IMR-90 (cell line): ENCODE measurements around the gene CAMP. TPM values are rescaled to one million over a fixed set of nuclear protein-coding genes. Genes with fewer than 3 reads are reported as not detected.

Experiments
- ATAC-seq: fragments of 200-7000 bp; cut with Tn5 transposase; 2 replicates; pipeline ENCODE4 v1.9.1; 2020; ENCODE audit warnings: low read depth, mild to moderate bottlenecking, moderate library complexity
- BruUV-seq: library from RNA; stranded (reverse); fragments of 400-500 nt; replicated peaks from 2 replicates; lab custom pipeline; 2021; lab: Mats Ljungman, UMichigan
- CTCF ChIA-PET: fragments of 300-600 bp; formaldehyde crosslinking; extraction: SDS; loops from one replicate; lab custom pipeline; 2021; ENCODE audit warnings: antibody characterized with exemption; lab: Yijun Ruan, JAX
- POLR2A ChIA-PET: fragments of 300-600 bp; sonication (Branson Sonifier 250); formaldehyde crosslinking; loops from one replicate; lab custom pipeline; 2022; ENCODE audit warnings: antibody characterized with exemption; ENCODE audit not compliant: unreplicated experiment; lab: Charles Lee
- DNase-seq: peaks from one replicate; pipeline ENCODE4 v3.0.0; 2013
- H2AFZ ChIP-seq: replicated peaks from 2 replicates; pipeline ENCODE3; 2013; ENCODE audit warnings: low read length, mild to moderate bottlenecking; ENCODE audit not compliant: poor library complexity
- H2AK5ac ChIP-seq: 2 replicates; pipeline ENCODE4 v1.6.1; 2013; ENCODE audit warnings: low read depth, low read length, inconsistent platforms
- H2AK9ac ChIP-seq: replicated peaks from 2 replicates; pipeline ENCODE3; 2013; ENCODE audit warnings: mild to moderate bottlenecking, low read depth, low read length, moderate library complexity; ENCODE audit not compliant: poor library complexity
- H2BK120ac ChIP-seq: 2 replicates; pipeline ENCODE4 v1.6.1; 2013; ENCODE audit warnings: low read depth, low read length, inconsistent platforms
- H2BK15ac ChIP-seq: 3 replicates; pipeline ENCODE4 v1.6.1; 2013; ENCODE audit warnings: low read depth, low read length, inconsistent platforms
- H2BK20ac ChIP-seq: 2 replicates; pipeline ENCODE4 v1.6.1; 2013; ENCODE audit warnings: low read depth, mild to moderate bottlenecking, inconsistent platforms, low read length, moderate library complexity
- H2BK5ac ChIP-seq: 2 replicates; pipeline ENCODE4 v1.6.1; 2013; ENCODE audit warnings: mild to moderate bottlenecking, low read depth, low read length, inconsistent platforms; ENCODE audit not compliant: poor library complexity, severe bottlenecking
- H3K14ac ChIP-seq: replicated peaks from 2 replicates; pipeline ENCODE4 v1.6.1; 2013; ENCODE audit warnings: low read depth, low read length, inconsistent platforms
- H3K18ac ChIP-seq: 2 replicates; pipeline ENCODE4 v1.6.1; 2013; ENCODE audit warnings: low read depth, low read length, control low read depth
- H3K23ac ChIP-seq: 2 replicates; pipeline ENCODE4 v1.6.1; 2013; ENCODE audit warnings: low read depth, low read length, inconsistent platforms
- H3K27ac ChIP-seq: 2 replicates; pipeline ENCODE4 v1.5.1; 2013; ENCODE audit warnings: mild to moderate bottlenecking, control low read depth, low read length; ENCODE audit not compliant: insufficient read depth
- H3K27me3 ChIP-seq: 2 replicates; pipeline ENCODE4 v1.6.1; 2013; ENCODE audit warnings: low read length; ENCODE audit not compliant: control insufficient read depth, insufficient read depth
- H3K36me3 ChIP-seq: 2 replicates; pipeline ENCODE4 v1.6.1; 2013; ENCODE audit warnings: low read length, mixed read lengths; ENCODE audit not compliant: control insufficient read depth, insufficient read depth
- H3K4ac ChIP-seq: 2 replicates; pipeline ENCODE4 v1.6.1; 2013; ENCODE audit warnings: low read depth, low read length, inconsistent platforms
- H3K4me1 ChIP-seq: 2 replicates; pipeline ENCODE4 v1.6.1; 2013; ENCODE audit warnings: low read length, mixed read lengths; ENCODE audit not compliant: control insufficient read depth, insufficient read depth
- H3K4me2 ChIP-seq: 2 replicates; pipeline ENCODE4 v1.6.1; 2013; ENCODE audit warnings: low read depth, mild to moderate bottlenecking, control low read depth, low read length, moderate library complexity
- H3K4me3 ChIP-seq: 2 replicates; pipeline ENCODE4 v1.5.1; 2013; ENCODE audit warnings: low read depth, mild to moderate bottlenecking, control low read depth, low read length, moderate library complexity; ENCODE audit not compliant: insufficient read depth
- H3K56ac ChIP-seq: 2 replicates; pipeline ENCODE4 v1.6.1; 2013; ENCODE audit warnings: low read length, inconsistent platforms; ENCODE audit not compliant: insufficient read depth; ENCODE audit errors: extremely low read depth
- H3K79me1 ChIP-seq, 2 experiments: 2 replicates each; pipeline ENCODE4 v1.6.1; 2013; ENCODE audit warnings: low read length in 2 of 2, inconsistent platforms in 1 of 2, low read depth in 1 of 2
- H3K9ac ChIP-seq: 2 replicates; pipeline ENCODE4 v1.6.1; 2013; ENCODE audit warnings: low read depth, low read length, control low read depth
- H3K9me1 ChIP-seq: 2 replicates; pipeline ENCODE4 v1.6.1; 2013; ENCODE audit warnings: low read length, inconsistent platforms; ENCODE audit not compliant: insufficient read depth
- H3K9me3 ChIP-seq: 2 replicates; pipeline ENCODE4 v1.6.1; 2013; ENCODE audit warnings: low read length; ENCODE audit not compliant: control insufficient read depth, insufficient read depth
- H4K20me1 ChIP-seq: 2 replicates; pipeline ENCODE4 v1.6.1; 2013; ENCODE audit warnings: low read length, inconsistent platforms; ENCODE audit not compliant: insufficient read depth
- H4K5ac ChIP-seq: 2 replicates; pipeline ENCODE4 v1.6.1; 2013; ENCODE audit warnings: mild to moderate bottlenecking, low read depth, low read length, control low read depth
- H4K8ac ChIP-seq, 2 experiments: 2 replicates each; pipeline ENCODE4 v1.6.1; 2013; ENCODE audit warnings: low read depth in 2 of 2, low read length in 2 of 2, control low read depth in 1 of 2, inconsistent platforms in 1 of 2
- H4K91ac ChIP-seq: 2 replicates; pipeline ENCODE4 v1.6.1; 2013; ENCODE audit warnings: low read depth, low read length, inconsistent platforms; ENCODE audit not compliant: insufficient read depth
- BHLHE40 ChIP-seq: fragments of 150-350 bp; IDR thresholded peaks from 2 replicates; pipeline ENCODE4 v1.6.1; 2016; ENCODE audit warnings: mild to moderate bottlenecking, low read depth, low read length
- CEBPB ChIP-seq: IDR thresholded peaks from 2 replicates; pipeline ENCODE4 v1.6.1; 2012; ENCODE audit warnings: low read depth, low read length, improper control_type of control experiment
- CHD1 ChIP-seq: IDR thresholded peaks from 2 replicates; pipeline ENCODE4 v1.6.1; 2012; ENCODE audit warnings: low read depth, low read length, improper control_type of control experiment
- FOS ChIP-seq: fragments of 150-350 bp; IDR thresholded peaks from 2 replicates; pipeline ENCODE4 v1.6.1; 2016; ENCODE audit warnings: low read depth, low read length
- MAFK ChIP-seq: IDR thresholded peaks from 2 replicates; pipeline ENCODE4 v1.6.1; 2012; ENCODE audit warnings: low read depth, low read length, improper control_type of control experiment
- MAZ ChIP-seq: IDR thresholded peaks from 2 replicates; pipeline ENCODE4 v1.6.1; 2012; ENCODE audit warnings: low read depth, mild to moderate bottlenecking, low read length, improper control_type of control experiment, moderate library complexity, borderline replicate concordance
- MXI1 ChIP-seq: IDR thresholded peaks from 2 replicates; pipeline ENCODE4 v1.6.1; 2012; ENCODE audit warnings: low read depth, mild to moderate bottlenecking, low read length, moderate library complexity, borderline replicate concordance
- NFE2L2 ChIP-seq: fragments of 150-350 bp; IDR thresholded peaks from 2 replicates; pipeline ENCODE4 v1.6.1; 2016; ENCODE audit warnings: low read depth, mild to moderate bottlenecking, low read length
- POLR2A ChIP-seq: IDR thresholded peaks from 2 replicates; pipeline ENCODE4 v1.6.1; 2012; ENCODE audit warnings: mild to moderate bottlenecking, low read depth, low read length
- RAD21 ChIP-seq: IDR thresholded peaks from 2 replicates; pipeline ENCODE4 v1.6.1; 2012; ENCODE audit warnings: low read length, improper control_type of control experiment
- RCOR1 ChIP-seq: IDR thresholded peaks from 2 replicates; pipeline ENCODE4 v1.6.1; 2012; ENCODE audit warnings: mild to moderate bottlenecking, low read length, improper control_type of control experiment; ENCODE audit not compliant: insufficient replicate concordance
- RFX5 ChIP-seq: IDR thresholded peaks from 2 replicates; pipeline ENCODE4 v1.8.0; 2012; ENCODE audit warnings: low read depth, mild to moderate bottlenecking, low read length, moderate library complexity
- SMC3 ChIP-seq: fragments of 150-350 bp; IDR thresholded peaks from 2 replicates; pipeline ENCODE4 v1.6.1; 2016; ENCODE audit warnings: low read depth, mild to moderate bottlenecking, antibody characterized with exemption, low read length, moderate library complexity
- WGBS, 2 experiments: methylation state at CpG; one replicate each; pipeline versions ENCODE4 v1.1.5 to v1.1.7; 2013; ENCODE audit warnings: missing lambda C conversion rate in 2 of 2; ENCODE audit not compliant: insufficient read length in 1 of 2; ENCODE audit errors: extremely low coverage in 2 of 2; 5-methylcytosine and 5-hydroxymethylcytosine counted together
- dilution Hi-C: fragments of 300-500 bp; cut with HindIII; formaldehyde crosslinking; loops from one replicate; pipeline ENCODE4 v1.14.3; 2018; ENCODE audit warnings: low sequenced_read_pairs; ENCODE audit not compliant: unreplicated experiment
- in situ Hi-C: fragments of 300-500 bp; cut with MboI; formaldehyde crosslinking; loops from 3 replicates; pipeline ENCODE4 v1.14.3; 2019; ENCODE audit warnings: low sequenced_read_pairs, inconsistent platforms, mixed read lengths
- intact Hi-C: fragments of 100-400 bp; cut with micrococcal nuclease; formaldehyde crosslinking; loops from 2 replicates; pipeline ENCODE4 v1.10.0; 2022
- polyA plus RNA-seq, 3 experiments: library from polyadenylated mRNA; depleted of rRNA; stranded (reverse); fragments of >200 nt; gene quantifications; 2 replicates each; pipeline ENCODE4 v1.2.3, GENCODE V29; 2012; ENCODE audit warnings: low replicate concordance in 1 of 3
- total RNA-seq: library from RNA; depleted of rRNA; stranded (reverse); fragments of >200 nt; gene quantifications from 2 replicates; pipeline ENCODE4 v1.2.3, GENCODE V29; 2012
- TF ChIP-seq, protein P1 (sequence below): conservative IDR thresholded peaks from 2 replicates; pipeline ENCODE4 v1.5.1; 2012; ENCODE audit warnings: mild to moderate bottlenecking, low read depth, low read length, improper control_type of control experiment
- TF ChIP-seq, protein P2 (sequence below): fragments of 150-350 bp; IDR thresholded peaks from 2 replicates; pipeline ENCODE4 v1.6.1; 2016; ENCODE audit warnings: low read depth, mild to moderate bottlenecking, low read length, moderate library complexity, borderline replicate concordance
- TF ChIP-seq, protein P3 (sequence below): fragments of 150-350 bp; IDR thresholded peaks from 2 replicates; pipeline ENCODE4 v1.6.1; 2017; ENCODE audit warnings: mild to moderate bottlenecking, antibody characterized with exemption, low read length, low read depth

CAMP gene
- total and polyA plus RNA-seq, 2 of the 4 experiments (the other 2 are of a cell fraction), result not detected

- ChIA-PET CTCF (no interaction called here), POLR2A (no interaction called here)
- H3K23ac ChIP-seq, result no peak overlapping the region
- DNase-seq (no peak), ATAC-seq (no peak)
- no peak overlapping the region for H2AK5ac ChIP-seq
- TF ChIP-seq NFE2L2, result no peak
- no peak for TF ChIP-seq RFX5
- no peak for TF ChIP-seq MXI1
- TF ChIP-seq MAFK, result no peak
- TF ChIP-seq CEBPB, result no peak
- TF ChIP-seq, protein P1, sequence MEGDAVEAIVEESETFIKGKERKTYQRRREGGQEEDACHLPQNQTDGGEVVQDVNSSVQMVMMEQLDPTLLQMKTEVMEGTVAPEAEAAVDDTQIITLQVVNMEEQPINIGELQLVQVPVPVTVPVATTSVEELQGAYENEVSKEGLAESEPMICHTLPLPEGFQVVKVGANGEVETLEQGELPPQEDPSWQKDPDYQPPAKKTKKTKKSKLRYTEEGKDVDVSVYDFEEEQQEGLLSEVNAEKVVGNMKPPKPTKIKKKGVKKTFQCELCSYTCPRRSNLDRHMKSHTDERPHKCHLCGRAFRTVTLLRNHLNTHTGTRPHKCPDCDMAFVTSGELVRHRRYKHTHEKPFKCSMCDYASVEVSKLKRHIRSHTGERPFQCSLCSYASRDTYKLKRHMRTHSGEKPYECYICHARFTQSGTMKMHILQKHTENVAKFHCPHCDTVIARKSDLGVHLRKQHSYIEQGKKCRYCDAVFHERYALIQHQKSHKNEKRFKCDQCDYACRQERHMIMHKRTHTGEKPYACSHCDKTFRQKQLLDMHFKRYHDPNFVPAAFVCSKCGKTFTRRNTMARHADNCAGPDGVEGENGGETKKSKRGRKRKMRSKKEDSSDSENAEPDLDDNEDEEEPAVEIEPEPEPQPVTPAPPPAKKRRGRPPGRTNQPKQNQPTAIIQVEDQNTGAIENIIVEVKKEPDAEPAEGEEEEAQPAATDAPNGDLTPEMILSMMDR, result no peak
- TF ChIP-seq, protein P2, sequence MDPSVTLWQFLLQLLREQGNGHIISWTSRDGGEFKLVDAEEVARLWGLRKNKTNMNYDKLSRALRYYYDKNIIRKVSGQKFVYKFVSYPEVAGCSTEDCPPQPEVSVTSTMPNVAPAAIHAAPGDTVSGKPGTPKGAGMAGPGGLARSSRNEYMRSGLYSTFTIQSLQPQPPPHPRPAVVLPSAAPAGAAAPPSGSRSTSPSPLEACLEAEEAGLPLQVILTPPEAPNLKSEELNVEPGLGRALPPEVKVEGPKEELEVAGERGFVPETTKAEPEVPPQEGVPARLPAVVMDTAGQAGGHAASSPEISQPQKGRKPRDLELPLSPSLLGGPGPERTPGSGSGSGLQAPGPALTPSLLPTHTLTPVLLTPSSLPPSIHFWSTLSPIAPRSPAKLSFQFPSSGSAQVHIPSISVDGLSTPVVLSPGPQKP, result no peak
- no peak for TF ChIP-seq RAD21
- TF ChIP-seq, protein P3, sequence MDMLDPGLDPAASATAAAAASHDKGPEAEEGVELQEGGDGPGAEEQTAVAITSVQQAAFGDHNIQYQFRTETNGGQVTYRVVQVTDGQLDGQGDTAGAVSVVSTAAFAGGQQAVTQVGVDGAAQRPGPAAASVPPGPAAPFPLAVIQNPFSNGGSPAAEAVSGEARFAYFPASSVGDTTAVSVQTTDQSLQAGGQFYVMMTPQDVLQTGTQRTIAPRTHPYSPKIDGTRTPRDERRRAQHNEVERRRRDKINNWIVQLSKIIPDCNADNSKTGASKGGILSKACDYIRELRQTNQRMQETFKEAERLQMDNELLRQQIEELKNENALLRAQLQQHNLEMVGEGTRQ, result no peak
- TF ChIP-seq POLR2A, result no peak
- TF ChIP-seq CHD1, result no peak
- no peak for TF ChIP-seq MAZ
- TF ChIP-seq BHLHE40, result no peak
- no peak for TF ChIP-seq FOS
- TF ChIP-seq SMC3, result no peak
- no peak for TF ChIP-seq RCOR1
- H2BK15ac ChIP-seq, result no peak overlapping the region
- no peak overlapping the region for H2AK9ac ChIP-seq
- no peaks in the 10 kb centered on the region for H3K9me3 ChIP-seq
- no peak overlapping the region for H3K18ac ChIP-seq
- no peaks in the 10 kb centered on the region for H3K9me1 ChIP-seq
- no TSS peak for BruUV-seq
- no peak overlapping the region for H2BK5ac ChIP-seq
- no peak overlapping the region for H3K56ac ChIP-seq
- H4K8ac ChIP-seq, result no peak overlapping the region
- no peak overlapping the region for H2BK120ac ChIP-seq
- no peaks in the 10 kb centered on the region for H3K4me1 ChIP-seq
- 0 out of 2 replicates have a peak, but pooled peaks cover 3% of the 10 kb centered on the region for H3K36me3 ChIP-seq
- no peak overlapping the region for H3K9ac ChIP-seq
- H3K27me3 ChIP-seq, result no peaks in the 10 kb centered on the region
- H4K5ac ChIP-seq, result no peak overlapping the region
- no peak overlapping the region for H3K27ac ChIP-seq
- intact Hi-C loops, result no loop called here
- no CpG with 5 or more reads among the region's 1 CpG for WGBS, 2 experiments
- no peak overlapping the region for H4K91ac ChIP-seq
- H3K4ac ChIP-seq, result no peak overlapping the region
- no peaks in the 10 kb centered on the region; the same call in 1 of the 2 replicates for H4K20me1 ChIP-seq
- no peak overlapping the region for H3K14ac ChIP-seq
- no peak overlapping the region for H2AFZ ChIP-seq
- peaks cover 0 to 2% of the 10 kb centered on the region in 2 experiments; a peak in 2 of 4 replicates for H3K79me1 ChIP-seq
- no peak overlapping the region for H3K4me3 ChIP-seq
- dilution Hi-C loops, result no loop called here
- H3K4me2 ChIP-seq, result no peak overlapping the region
- in situ Hi-C loops, result no loop called here
- H2BK20ac ChIP-seq, result no peak overlapping the region
Measured at GRCh38 chr3:48258530-48258929, 35.2 kb downstream of the CAMP start.
